Smooth muscle cell (in vitro differentiated cells): ENCODE results near the gene PRSS27. TPM values are rescaled to one million over a fixed set of nuclear protein-coding genes. Genes with fewer than 3 reads are reported as not detected.

Experiments used
- DNase-seq: peaks from one replicate; lab custom pipeline; 2025; ENCODE audit not compliant: unreplicated experiment; lab: John Stamatoyannopoulos, UW
- H2AFZ ChIP-seq: fragments of 200-600 bp; sonication (generic); 2 replicates; pipeline ENCODE4 v1.6.0; 2016; ENCODE audit warnings: antibody characterized with exemption, low read depth, mild to moderate bottlenecking
- H3F3A ChIP-seq: fragments of 200-600 bp; sonication (generic); 2 replicates; pipeline ENCODE4 v1.6.0; 2017; ENCODE audit warnings: antibody characterized with exemption, low read depth
- H3K27ac ChIP-seq: fragments of 200-600 bp; sonication (generic); 2 replicates; pipeline ENCODE4 v1.5.1; 2016; ENCODE audit warnings: low read depth, mild to moderate bottlenecking
- H3K27me3 ChIP-seq: fragments of 200-600 bp; sonication (generic); 2 replicates; pipeline ENCODE4 v1.6.1; 2016; ENCODE audit warnings: low read depth, mild to moderate bottlenecking
- H3K36me3 ChIP-seq: fragments of 200-600 bp; sonication (generic); 2 replicates; pipeline ENCODE4 v1.5.1; 2016; ENCODE audit warnings: low read depth
- H3K4me1 ChIP-seq: fragments of 200-600 bp; sonication (generic); 2 replicates; pipeline ENCODE4 v1.5.1; 2016; ENCODE audit warnings: low read depth
- H3K4me2 ChIP-seq: fragments of 200-600 bp; sonication (generic); 2 replicates; pipeline ENCODE4 v1.6.0; 2016; ENCODE audit warnings: mild to moderate bottlenecking
- H3K4me3 ChIP-seq: fragments of 200-600 bp; sonication (generic); 2 replicates; pipeline ENCODE4 v1.5.1; 2016; ENCODE audit warnings: mild to moderate bottlenecking
- H3K79me2 ChIP-seq: fragments of 200-600 bp; sonication (generic); 2 replicates; pipeline ENCODE4 v1.6.0; 2016; ENCODE audit warnings: low read depth, mild to moderate bottlenecking
- H3K9ac ChIP-seq: fragments of 200-600 bp; sonication (generic); 2 replicates; pipeline ENCODE4 v1.6.0; 2016; ENCODE audit warnings: low read depth
- H3K9me3 ChIP-seq: fragments of 200-600 bp; sonication (generic); replicated peaks from 2 replicates; pipeline ENCODE4 v1.5.1; 2016; ENCODE audit warnings: low read depth
- H4K20me1 ChIP-seq: fragments of 200-600 bp; sonication (generic); 2 replicates; pipeline ENCODE4 v1.6.0; 2016; ENCODE audit warnings: low read depth
- CTCF ChIP-seq: fragments of 200-600 bp; sonication (generic); IDR thresholded peaks from 2 replicates; pipeline ENCODE4 v1.5.1; 2017; ENCODE audit warnings: borderline replicate concordance, mild to moderate bottlenecking, antibody characterized with exemption; ENCODE audit not compliant: insufficient read depth, poor library complexity, severe bottlenecking
- WGBS: methylation state at CpG from one replicate; pipeline ENCODE4 v1.1.7; 2016; ENCODE audit warnings: low lambda C conversion rate; 5-methylcytosine and 5-hydroxymethylcytosine counted together
- polyA plus RNA-seq: library from polyadenylated mRNA; unstranded; fragments of >200 nt; fragmentation: Nextera tagmentation; extraction: Ambion mirVana; gene quantifications from 2 replicates; pipeline ENCODE4 v1.2.1, GENCODE V29; 2016
- total RNA-seq: library from RNA; depleted of rRNA; stranded (reverse); fragments of >200 nt; gene quantifications from 2 replicates; pipeline ENCODE4 v1.2.3, GENCODE V29; 2014

Gene PRSS27
- total and polyA plus RNA-seq, 2 experiments from 2014 or later, result 0.63 to 3.3 TPM

GRCh38 chr16:2715966-2716885 is 3.8 kb downstream of the PRSS27 start:
- Histone ChIP-seq H3K27me3 (no peaks in the 10 kb centered on the region), H3K27ac (no peak overlapping the region), H3K9ac (no peak overlapping the region), H4K20me1 (peaks cover 10% of the 10 kb centered on the region), H3K4me2 (peak overlapping the region; percentile 76), H3K4me3 (no peak overlapping the region), H3K9me3 (no peaks in the 10 kb centered on the region), H3K36me3 (no peaks in the 10 kb centered on the region), H3F3A (no peaks in the 10 kb centered on the region), H2AFZ (no peak overlapping the region), H3K79me2 (no peaks in the 10 kb centered on the region), H3K4me1 (no peaks in the 10 kb centered on the region)
- no peak for TF ChIP-seq CTCF
- no peak for DNase-seq
- WGBS, result 87% methylated on average over 17 of the region's 17 CpGs

- Histone ChIP-seq H3K27me3 (no peaks in the 10 kb centered on the region), H3K9ac (no peak overlapping the region), H3K4me3 (no peak overlapping the region), H3K4me1 (no peaks in the 10 kb centered on the region), H3K36me3 (no peaks in the 10 kb centered on the region), H3F3A (no peaks in the 10 kb centered on the region), H2AFZ (no peak overlapping the region), H3K79me2 (no peaks in the 10 kb centered on the region), H3K4me2 (peak overlapping the region; percentile 76), H3K9me3 (no peaks in the 10 kb centered on the region), H4K20me1 (peaks cover 10% of the 10 kb centered on the region), H3K27ac (no peak overlapping the region)
- no peak for TF ChIP-seq CTCF
- peak; percentile 66 for DNase-seq
- WGBS, result 20% methylated on average over 21 of the region's 33 CpGs
Measured at GRCh38 chr16:2715519-2715918, 4.5 kb downstream of the PRSS27 start.

GRCh38 chr16:2715064-2715463 is 5.0 kb downstream of the PRSS27 start:
- no peaks in the 10 kb centered on the region for H3K27me3 ChIP-seq
- H3K4me1 ChIP-seq, result no peaks in the 10 kb centered on the region
- DNase-seq, result no peak
- H3K9ac ChIP-seq, result no peak overlapping the region
- no peak overlapping the region for H3K4me2 ChIP-seq
- WGBS, result 73% methylated on average over 6 of the region's 9 CpGs
- no peaks in the 10 kb centered on the region for H3K36me3 ChIP-seq
- no peaks in the 10 kb centered on the region for H3F3A ChIP-seq
- peaks cover 13% of the 10 kb centered on the region for H4K20me1 ChIP-seq
- no peak for TF ChIP-seq CTCF
- no peaks in the 10 kb centered on the region for H3K9me3 ChIP-seq
- H3K27ac ChIP-seq, result no peak overlapping the region
- no peak overlapping the region for H3K4me3 ChIP-seq
- no peaks in the 10 kb centered on the region for H3K79me2 ChIP-seq
- no peak overlapping the region for H2AFZ ChIP-seq
